SK-N-SH (cell line): ENCODE measurements around the gene FANCD2OS. TPM values are rescaled to one million over a fixed set of nuclear protein-coding genes. Genes with fewer than 3 reads are reported as not detected.

ENCODE experiments used
- CTCF ChIA-PET: fragments of 300-600, 350-600 bp; formaldehyde crosslinking; extraction: SDS; loops from one replicate; lab custom pipeline; 2021; lab: Yijun Ruan, JAX
- POLR2A ChIA-PET: fragments of 350-600 bp; sonication (Branson Sonifier 250); formaldehyde crosslinking; extraction: SDS; loops from one replicate; lab custom pipeline; 2020; ENCODE audit warnings: antibody characterized with exemption, inconsistent platforms; lab: Yijun Ruan, JAX
- DNase-seq: peaks from one replicate; pipeline ENCODE4 v3.0.0; 2012
- H2AFZ ChIP-seq: fragments of 200-600 bp; sonication (generic); 2 replicates; pipeline ENCODE4 v1.8.1; 2016; ENCODE audit warnings: antibody characterized with exemption, mild to moderate bottlenecking, low read depth
- H3F3A ChIP-seq: fragments of 200-600 bp; sonication (generic); replicated peaks from 2 replicates; pipeline ENCODE3; 2016; ENCODE audit warnings: antibody characterized with exemption, mild to moderate bottlenecking; ENCODE audit not compliant: insufficient read depth
- H3K27ac ChIP-seq, 2 experiments: fragments of 200-500 bp in 1 of 2; fragments of 200-600 bp in 1 of 2; sonication (Bioruptor generic) in 1 of 2; sonication (generic), shearing (Covaris generic) in 1 of 2; 2 replicates each; pipeline versions ENCODE4 v1.5.1 to v1.6.1; 2014 to 2016; ENCODE audit warnings: low read depth in 2 of 2, inconsistent platforms in 1 of 2, low read length in 1 of 2, mild to moderate bottlenecking in 1 of 2, mixed read lengths in 1 of 2
- H3K27me3 ChIP-seq: fragments of 200-600 bp; sonication (generic), shearing (Covaris generic); 2 replicates; pipeline ENCODE4 v1.6.1; 2016; ENCODE audit warnings: mixed run types; ENCODE audit not compliant: insufficient read depth
- H3K36me3 ChIP-seq, 2 experiments: fragments of 200-500 bp in 1 of 2; fragments of 200-600 bp in 1 of 2; sonication (Bioruptor generic) in 1 of 2; sonication (generic) in 1 of 2; replicated peaks in 1 of 2; 2 replicates each; pipeline versions ENCODE3 to v1.5.1; 2014 to 2016; ENCODE audit warnings: low read length in 1 of 2, mild to moderate bottlenecking in 1 of 2; ENCODE audit not compliant: insufficient read depth in 2 of 2, control insufficient read depth in 1 of 2
- H3K4me1 ChIP-seq, 2 experiments: fragments of 200-500 bp in 1 of 2; fragments of 200-600 bp in 1 of 2; sonication (Bioruptor generic) in 1 of 2; sonication (generic), shearing (Covaris generic) in 1 of 2; 2 replicates each; pipeline versions ENCODE4 v1.5.1 to v1.6.1; 2014 to 2016; ENCODE audit warnings: low read depth in 1 of 2, low read length in 1 of 2, mixed run types in 1 of 2; ENCODE audit not compliant: insufficient read depth in 2 of 2, control insufficient read depth in 1 of 2
- H3K4me2 ChIP-seq: fragments of 200-600 bp; sonication (generic), shearing (Covaris generic); 2 replicates; pipeline ENCODE4 v1.6.1; 2017; ENCODE audit warnings: mixed run types
- H3K4me3 ChIP-seq, 2 experiments: fragments of 200-500 bp in 1 of 2; fragments of 200-600 bp in 1 of 2; sonication (Bioruptor generic) in 1 of 2; sonication (generic), shearing (Covaris generic) in 1 of 2; 2 replicates each; pipeline versions ENCODE4 v1.5.1 to v1.8.1; 2014 to 2016; ENCODE audit warnings: low read depth in 2 of 2, inconsistent platforms in 1 of 2, low read length in 1 of 2, mild to moderate bottlenecking in 1 of 2, mixed read lengths in 1 of 2, moderate library complexity in 1 of 2
- H3K79me2 ChIP-seq: fragments of 200-600 bp; sonication (generic); 2 replicates; pipeline ENCODE4 v1.8.1; 2017; ENCODE audit warnings: mild to moderate bottlenecking; ENCODE audit not compliant: insufficient read depth
- H3K9ac ChIP-seq: fragments of 200-600 bp; sonication (generic); 2 replicates; pipeline ENCODE4 v1.6.1; 2017; ENCODE audit warnings: mixed run types
- H3K9me2 ChIP-seq: fragments of 200-600 bp; sonication (generic); 2 replicates; pipeline ENCODE4 v1.6.1; 2017; ENCODE audit warnings: mixed run types
- H3K9me3 ChIP-seq: fragments of 200-600 bp; sonication (generic); 2 replicates; pipeline ENCODE4 v1.6.1; 2017; ENCODE audit warnings: mixed run types, mild to moderate bottlenecking, moderate library complexity
- H4K20me1 ChIP-seq: fragments of 200-600 bp; sonication (generic); 2 replicates; pipeline ENCODE4 v1.6.1; 2017; ENCODE audit warnings: mild to moderate bottlenecking, mixed run types; ENCODE audit not compliant: insufficient read depth
- CTCF ChIP-seq: fragments of 200-600 bp; sonication (generic); IDR thresholded peaks from 2 replicates; pipeline ENCODE4 v1.6.1; 2017; ENCODE audit warnings: antibody characterized with exemption, mild to moderate bottlenecking, moderate library complexity
- ELF1 ChIP-seq: IDR thresholded peaks from 2 replicates; pipeline ENCODE4 v1.4.0; 2012
- EP300 ChIP-seq, 2 experiments: IDR thresholded peaks; 2 replicates each; pipeline versions ENCODE4 v1.4.0 to v1.6.1; 2012; ENCODE audit warnings: borderline replicate concordance in 1 of 2, low read depth in 1 of 2, low read length in 1 of 2
- EZH2phosphoT487 ChIP-seq: fragments of 200-600 bp; sonication (generic); IDR thresholded peaks from 2 replicates; pipeline ENCODE4 v1.6.1; 2017; ENCODE audit warnings: low read depth, mixed run types, mild to moderate bottlenecking, antibody characterized with exemption, moderate library complexity, borderline replicate concordance
- FOXJ3 ChIP-seq: sonication (generic); formaldehyde crosslinking; IDR thresholded peaks from 2 replicates; pipeline ENCODE4 v1.5.1; 2020; ENCODE audit warnings: mild to moderate bottlenecking, missing genetic modification reagents
- FOXM1 ChIP-seq: IDR thresholded peaks from 2 replicates; pipeline ENCODE4 v1.4.0; 2012; ENCODE audit warnings: low read depth, mild to moderate bottlenecking
- GABPA ChIP-seq: IDR thresholded peaks from 2 replicates; pipeline ENCODE4 v1.4.0; 2012; ENCODE audit warnings: low read depth, mild to moderate bottlenecking
- GATA2 ChIP-seq: sonication (generic); formaldehyde crosslinking; IDR thresholded peaks from 2 replicates; pipeline ENCODE4 v1.5.0; 2020; ENCODE audit warnings: mild to moderate bottlenecking, missing genetic modification reagents
- IRF3 ChIP-seq: fragments of 150-350 bp; IDR thresholded peaks from 2 replicates; pipeline ENCODE4 v1.6.1; 2016; ENCODE audit warnings: mild to moderate bottlenecking, low read depth, low read length
- JUND ChIP-seq: IDR thresholded peaks from 2 replicates; pipeline ENCODE4 v1.4.0; 2012
- MAX ChIP-seq: IDR thresholded peaks from 2 replicates; pipeline ENCODE4 v1.4.0; 2012; ENCODE audit warnings: low read depth
- MEF2A ChIP-seq: IDR thresholded peaks from 2 replicates; pipeline ENCODE4 v1.4.0; 2012; ENCODE audit warnings: low read depth, borderline replicate concordance
- PBX3 ChIP-seq: IDR thresholded peaks from 2 replicates; pipeline ENCODE4; 2012
- POLR2AphosphoS5 ChIP-seq: IDR thresholded peaks from 2 replicates; pipeline ENCODE4 v1.6.1; 2012; ENCODE audit warnings: low read depth, low read length
- RAD21 ChIP-seq: IDR thresholded peaks from 2 replicates; pipeline ENCODE4 v1.6.1; 2012; ENCODE audit warnings: mild to moderate bottlenecking, low read length
- RXRA ChIP-seq: IDR thresholded peaks from 2 replicates; pipeline ENCODE4 v1.4.0; 2012; ENCODE audit warnings: low read depth, mild to moderate bottlenecking, borderline replicate concordance
- SIN3A ChIP-seq: IDR thresholded peaks from 2 replicates; pipeline ENCODE4 v1.6.1; 2012; ENCODE audit warnings: low read depth, mild to moderate bottlenecking, low read length, moderate library complexity, borderline replicate concordance
- SMC3 ChIP-seq: IDR thresholded peaks from 2 replicates; pipeline ENCODE4 v1.6.1; 2012; ENCODE audit warnings: low read depth, low read length, improper control_type of control experiment
- TAF1 ChIP-seq: IDR thresholded peaks from 2 replicates; pipeline ENCODE4 v1.6.1; 2012; ENCODE audit warnings: low read depth, mild to moderate bottlenecking, low read length, moderate library complexity, borderline replicate concordance
- TCF12 ChIP-seq: IDR thresholded peaks from 2 replicates; pipeline ENCODE4 v1.4.0; 2012
- USF2 ChIP-seq: fragments of 150-350 bp; IDR thresholded peaks from 2 replicates; pipeline ENCODE4 v1.6.1; 2017; ENCODE audit warnings: antibody characterized with exemption, low read length, low read depth, borderline replicate concordance
- ZBTB33 ChIP-seq: IDR thresholded peaks from 2 replicates; pipeline ENCODE4 v1.4.0; 2012; ENCODE audit warnings: low read depth, borderline replicate concordance
- WGBS: methylation state at CpG from one replicate; pipeline ENCODE4 v1.1.6; 2017; ENCODE audit warnings: low lambda C conversion rate; 5-methylcytosine and 5-hydroxymethylcytosine counted together
- polyA plus RNA-seq, 3 experiments: library from polyadenylated mRNA; depleted of rRNA; stranded (reverse); fragments of >200 nt; gene quantifications; 2 replicates each; pipeline ENCODE4 v1.2.3, GENCODE V29; 2012

FANCD2OS gene
- polyA plus RNA-seq, 1 of the 3 experiments (the other 2 are of a cell fraction) = not detected

GRCh38 chr3:10155658-10156057 is 47.6 kb upstream of the FANCD2OS start:
- peaks cover 7% of the 10 kb centered on the region; the same call in 1 of the 2 replicates for H3K79me2 ChIP-seq
- ChIA-PET POLR2A (no interaction called here), CTCF (no interaction called here)
- no peak overlapping the region for H3K27ac ChIP-seq
- H3F3A ChIP-seq = peaks cover 19% of the 10 kb centered on the region
- peaks cover 6 to 22% of the 10 kb centered on the region in 2 experiments for H3K36me3 ChIP-seq
- no peak overlapping the region for H3K4me3 ChIP-seq
- peaks cover 5 to 6% of the 10 kb centered on the region in 2 experiments; a peak in 2 of 4 replicates for H3K4me1 ChIP-seq
- 94% methylated on average over 4 of the region's 4 CpGs for WGBS
- H3K9me3 ChIP-seq = no peaks in the 10 kb centered on the region
- no peaks in the 10 kb centered on the region for H3K27me3 ChIP-seq
- no peak for DNase-seq
- H3K9ac ChIP-seq = no peak overlapping the region
- H3K9me2 ChIP-seq = no peaks in the 10 kb centered on the region
- H2AFZ ChIP-seq = no peak overlapping the region
- H3K4me2 ChIP-seq = no peak overlapping the region
- TF ChIP-seq GABPA (no peak), MAX (no peak), TCF12 (no peak), ELF1 (no peak), PBX3 (no peak), MEF2A (no peak), CTCF (no peak), JUND (no peak)
- H4K20me1 ChIP-seq = no peaks in the 10 kb centered on the region

- Histone ChIP-seq H3K9me2 (no peaks in the 10 kb centered on the region), H3K27ac (no peak overlapping the region), H3K9ac (no peak overlapping the region), H3K27me3 (no peaks in the 10 kb centered on the region), H3K4me3 (no peak overlapping the region), H3K36me3 (peaks cover 10 to 26% of the 10 kb centered on the region in 2 experiments), H3K9me3 (no peaks in the 10 kb centered on the region), H3K4me1 (peaks cover under 1 to 2% of the 10 kb centered on the region in 2 experiments; a peak in 2 of 4 replicates), H4K20me1 (no peaks in the 10 kb centered on the region), H3K4me2 (no peak overlapping the region), H2AFZ (no peak overlapping the region), H3F3A (peaks cover 16% of the 10 kb centered on the region), H3K79me2 (peaks cover 9% of the 10 kb centered on the region; the same call in 1 of the 2 replicates)
- 98% methylated on average over 4 of the region's 4 CpGs for WGBS
- no peak for DNase-seq
- ChIA-PET CTCF (no interaction called here), POLR2A (no interaction called here)
- TF ChIP-seq EZH2phosphoT487 (no peak), JUND (no peak), SMC3 (no peak), ZBTB33 (no peak), POLR2AphosphoS5 (no peak), GATA2 (CRISPR knock-in tag) (no peak), IRF3 (no peak), RXRA (no peak), RAD21 (no peak), USF2 (no peak), FOXJ3 (no peak), FOXM1 (no peak), MEF2A (no peak), GABPA (no peak), EP300 (IDR thresholded peaks at IDR 0.05; ENCODE audit: borderline replicate concordance in 1 of 2, low read depth in 1 of 2, low read length in 1 of 2) (no peak), TAF1 (no peak), SIN3A (no peak)
Measured at GRCh38 chr3:10155123-10155472, 47.0 kb upstream of the FANCD2OS start.
